Liver (tissue), 9 donors: ENCODE data around the gene GRPEL2. TPM values are rescaled to one million over a fixed set of nuclear protein-coding genes. Genes with fewer than 3 reads are reported as not detected.
A peak's percentile ranks its signal among the peaks of the same experiment; 100 is the strongest.
"Not testable (repeated sequence)": the region's sequence is repeated elsewhere in the genome, so short reads cannot be mapped to it uniquely, and the experiment has no call there.

Source experiments
- DNase-seq: peaks from one replicate; pipeline ENCODE4 v3.0.0-alpha.2; 2017; ENCODE audit warnings: low spot score
- H3K27ac ChIP-seq, 2 donors: one replicate each; pipeline ENCODE4 v1.7.0; 2013; ENCODE audit warnings: inconsistent platforms in 2 of 2, low read length in 2 of 2, control low read depth in 1 of 2, low read depth in 1 of 2, mild to moderate bottlenecking in 1 of 2
- H3K27me3 ChIP-seq, 4 donors: one replicate each; pipeline versions ENCODE4 v1.6.1 to v1.7.0; 2013; ENCODE audit warnings: low read length in 3 of 4, inconsistent platforms in 1 of 4, mild to moderate bottlenecking in 1 of 4, moderate library complexity in 1 of 4; ENCODE audit not compliant: control insufficient read depth in 4 of 4, insufficient read depth in 4 of 4
- H3K36me3 ChIP-seq, 4 donors: one replicate each; pipeline versions ENCODE4 v1.6.1 to v1.7.0; 2013; ENCODE audit warnings: low read length in 3 of 4, mild to moderate bottlenecking in 3 of 4, low read depth in 1 of 4, moderate library complexity in 1 of 4; ENCODE audit not compliant: control insufficient read depth in 4 of 4, insufficient read depth in 3 of 4
- H3K4me1 ChIP-seq, 4 donors: one replicate each; pipeline versions ENCODE4 v1.6.1 to v1.7.0; 2013; ENCODE audit warnings: low read length in 3 of 4, mild to moderate bottlenecking in 3 of 4, moderate library complexity in 1 of 4; ENCODE audit not compliant: control insufficient read depth in 4 of 4, insufficient read depth in 4 of 4
- H3K4me3 ChIP-seq, 3 donors: one replicate each; pipeline versions ENCODE4 v1.6.1 to v1.7.0; 2013; ENCODE audit warnings: low read length in 3 of 3, control low read depth in 1 of 3, low read depth in 1 of 3, mild to moderate bottlenecking in 1 of 3
- H3K9ac ChIP-seq, 2 donors: one replicate each; pipeline ENCODE4 v1.7.0; 2013; ENCODE audit warnings: low read length in 2 of 2, mild to moderate bottlenecking in 2 of 2, moderate library complexity in 2 of 2, control low read depth in 1 of 2, low read depth in 1 of 2
- H3K9me3 ChIP-seq, 4 donors: one replicate each; pipeline versions ENCODE4 v1.6.1 to v1.7.0; 2013; ENCODE audit warnings: low read length in 3 of 4; ENCODE audit not compliant: control insufficient read depth in 4 of 4
- EGR1 ChIP-seq, 2 donors: IDR thresholded peaks; 2 replicates each; pipeline ENCODE4 v1.6.1; 2016 to 2018; ENCODE audit warnings: antibody characterized with exemption in 2 of 2, low read depth in 2 of 2
- FOXA1 ChIP-seq: IDR thresholded peaks from 2 replicates; pipeline ENCODE4 v1.6.1; 2016; ENCODE audit warnings: antibody characterized with exemption
- FOXA2 ChIP-seq: IDR thresholded peaks from 2 replicates; pipeline ENCODE4 v1.6.1; 2016; ENCODE audit warnings: antibody characterized with exemption
- GABPA ChIP-seq, 2 donors: IDR thresholded peaks in 1 of 2; conservative IDR thresholded peaks in 1 of 2; 2 replicates each; pipeline ENCODE4 v1.6.1; 2016; ENCODE audit warnings: antibody characterized with exemption in 2 of 2, mild to moderate bottlenecking in 1 of 2, moderate library complexity in 1 of 2
- HNF4A ChIP-seq, 2 donors: conservative IDR thresholded peaks; 2 replicates each; pipeline ENCODE4 v1.6.1; 2016; ENCODE audit warnings: antibody characterized with exemption in 2 of 2, mild to moderate bottlenecking in 2 of 2
- HNF4G ChIP-seq: IDR thresholded peaks from 2 replicates; pipeline ENCODE4 v1.6.1; 2016; ENCODE audit warnings: antibody characterized with exemption
- JUND ChIP-seq, 2 donors: IDR thresholded peaks; 2 replicates each; pipeline ENCODE4 v1.6.1; 2016; ENCODE audit warnings: antibody characterized with exemption in 2 of 2
- RXRA ChIP-seq, 2 donors: IDR thresholded peaks; 2 replicates each; pipeline ENCODE4 v1.6.1; 2017 to 2018; ENCODE audit warnings: antibody characterized with exemption in 2 of 2, mild to moderate bottlenecking in 1 of 2
- SP1 ChIP-seq: IDR thresholded peaks from 2 replicates; pipeline ENCODE4 v1.6.1; 2018; ENCODE audit warnings: antibody characterized with exemption, mild to moderate bottlenecking
- TAF1 ChIP-seq: conservative IDR thresholded peaks from 2 replicates; pipeline ENCODE4 v1.6.1; 2016; ENCODE audit warnings: antibody characterized with exemption, mild to moderate bottlenecking
- WGBS: extraction: QIAGEN DNeasy Blood & Tissue Kit; methylation state at CpG from one replicate; pipeline ENCODE4 v1.1.7; 2013; 5-methylcytosine and 5-hydroxymethylcytosine counted together
- polyA plus RNA-seq, 2 donors: library from polyadenylated mRNA; stranded (reverse) in 1 of 2; unstranded in 1 of 2; fragments of 200-250 nt in 1 of 2; fragments of >200 nt in 1 of 2; fragmentation: Nextera tagmentation in 1 of 2; extraction: Ambion mirVana in 1 of 2; gene quantifications; one replicate each; pipeline versions ENCODE4 v1.2.1 to v1.2.3, GENCODE V29; 2013 to 2015
- total RNA-seq, 2 donors: library from RNA; depleted of rRNA; stranded (reverse); fragments of >200 nt; gene quantifications; one replicate each; pipeline ENCODE4 v1.2.3, GENCODE V29; 2014
- TF ChIP-seq, protein P1 (sequence below): IDR thresholded peaks from 2 replicates; pipeline ENCODE4 v1.6.1; 2016; ENCODE audit warnings: antibody characterized with exemption
- TF ChIP-seq, protein P2 (sequence below): IDR thresholded peaks from 2 replicates; pipeline ENCODE4 v1.6.1; 2016; ENCODE audit warnings: antibody characterized with exemption
- TF ChIP-seq, protein P3 (sequence below): fragments of 150-350 bp; IDR thresholded peaks from 2 replicates; pipeline ENCODE4 v1.5.1; 2017; ENCODE audit warnings: improper control_type of control experiment, low read depth, low read length; ENCODE audit not compliant: missing input control
- donor health status: healthy.
- donor health status: healthy.
- donor health status: healthy.
- donor health status: healthy.
- donor health status: healthy.

The GRPEL2 gene
- total and polyA plus RNA-seq, 4 donors: 2.5 to 9.5 (median 4.8) TPM

DNA sequence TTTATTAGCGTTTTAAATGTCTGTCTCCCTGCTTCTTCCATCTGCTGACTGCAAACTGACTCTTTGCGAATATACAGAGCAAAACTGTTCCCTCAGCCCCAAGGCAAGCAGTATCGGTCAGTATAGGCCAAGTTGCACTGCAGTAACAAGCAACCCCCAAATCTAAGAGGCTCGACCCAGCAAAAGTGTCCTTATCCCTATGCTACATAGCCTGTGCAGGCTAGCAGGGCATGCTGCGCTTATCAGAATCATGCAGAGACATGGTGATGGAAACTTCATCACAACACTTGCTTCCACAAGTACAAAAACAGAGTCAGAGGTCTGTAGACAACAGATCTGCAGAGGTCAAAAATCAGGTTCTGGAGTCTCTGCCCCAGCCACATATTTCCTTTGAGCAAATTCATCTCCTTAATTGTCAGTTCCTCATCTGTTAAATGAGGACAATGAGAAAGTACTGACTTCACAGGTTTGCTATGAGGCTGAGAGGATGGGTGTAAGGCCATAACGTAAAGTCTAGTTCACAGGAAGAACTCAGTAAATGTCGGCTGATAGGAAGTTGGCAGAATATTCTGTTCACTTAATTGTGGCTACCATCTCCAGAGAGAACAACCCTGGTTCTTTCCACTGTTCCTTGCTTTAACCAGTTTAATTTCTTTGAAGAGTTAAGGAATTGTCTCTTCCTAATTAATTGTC is 43.3 kb downstream of the GRPEL2 start:
- peak overlapping the region in 1 of 2 donors; percentile 23 for H3K27ac ChIP-seq

DNA sequence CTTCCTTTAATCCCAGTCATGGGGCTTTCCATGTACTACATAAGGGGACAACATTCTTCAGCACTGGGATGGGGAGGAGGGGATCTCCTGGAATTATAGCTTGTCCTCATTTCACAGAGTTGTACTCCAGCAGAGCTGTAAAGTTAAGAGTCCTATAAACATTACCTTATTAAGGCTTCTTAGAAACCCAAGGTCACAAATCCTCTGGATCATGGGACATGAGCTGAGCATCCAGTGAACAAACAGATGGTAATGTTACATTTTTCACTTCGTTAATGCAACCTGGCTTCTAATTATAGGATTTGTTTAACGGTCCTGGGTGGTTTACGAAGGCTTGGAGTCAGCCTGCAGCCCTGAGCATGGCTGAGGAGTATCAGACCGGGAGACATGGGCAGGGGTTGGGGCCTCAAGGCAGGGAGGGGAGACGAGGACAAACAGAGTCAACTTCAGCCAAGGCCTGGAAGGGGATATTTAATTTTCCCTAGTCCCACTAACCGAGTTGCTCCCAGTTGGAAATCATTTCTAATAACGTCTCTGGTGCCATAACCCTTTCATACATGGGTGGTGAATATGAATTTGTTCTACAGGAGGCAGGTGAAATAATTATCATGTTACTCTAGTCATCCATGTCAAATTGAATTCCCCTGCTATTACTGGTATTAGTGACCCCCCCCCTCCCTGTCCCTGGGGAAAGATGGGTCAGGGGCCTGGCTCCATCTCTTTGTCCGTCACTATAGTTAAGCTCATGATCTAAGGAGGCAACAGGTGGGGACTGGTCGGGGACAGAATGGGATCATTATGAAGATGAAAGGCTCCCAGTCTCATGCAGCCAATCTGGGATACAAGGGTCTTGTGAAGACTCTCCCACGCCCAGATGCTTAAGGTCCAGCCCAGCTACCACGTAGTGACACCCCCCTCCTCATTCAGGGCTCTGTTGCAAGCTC is 44.5 kb downstream of the GRPEL2 start:
- H3K9ac ChIP-seq: no peak overlapping the region
- H3K4me1 ChIP-seq: no peaks in the 10 kb centered on the region
- no peaks in the 10 kb centered on the region for H3K36me3 ChIP-seq
- H3K9me3 ChIP-seq: no peaks in the 10 kb centered on the region
- H3K4me3 ChIP-seq: no peak overlapping the region
- WGBS: 80% methylated on average over 11 of the region's 11 CpGs
- H3K27ac ChIP-seq: no peak overlapping the region
- DNase-seq: no peak
- no peaks in the 10 kb centered on the region for H3K27me3 ChIP-seq
- no peak for TF ChIP-seq RXRA (IDR thresholded peaks at IDR 0.05)
- no peak for TF ChIP-seq HNF4G
- TF ChIP-seq JUND (IDR thresholded peaks at IDR 0.05): no peak
- TF ChIP-seq, protein P1, sequence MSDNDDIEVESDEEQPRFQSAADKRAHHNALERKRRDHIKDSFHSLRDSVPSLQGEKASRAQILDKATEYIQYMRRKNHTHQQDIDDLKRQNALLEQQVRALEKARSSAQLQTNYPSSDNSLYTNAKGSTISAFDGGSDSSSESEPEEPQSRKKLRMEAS: no peak
- TF ChIP-seq GABPA (IDR thresholded peaks at IDR 0.05 in 1 of 2, conservative IDR thresholded peaks at IDR 0.05 in 1 of 2): no peak
- TF ChIP-seq SP1: no peak
- TF ChIP-seq, protein P2, sequence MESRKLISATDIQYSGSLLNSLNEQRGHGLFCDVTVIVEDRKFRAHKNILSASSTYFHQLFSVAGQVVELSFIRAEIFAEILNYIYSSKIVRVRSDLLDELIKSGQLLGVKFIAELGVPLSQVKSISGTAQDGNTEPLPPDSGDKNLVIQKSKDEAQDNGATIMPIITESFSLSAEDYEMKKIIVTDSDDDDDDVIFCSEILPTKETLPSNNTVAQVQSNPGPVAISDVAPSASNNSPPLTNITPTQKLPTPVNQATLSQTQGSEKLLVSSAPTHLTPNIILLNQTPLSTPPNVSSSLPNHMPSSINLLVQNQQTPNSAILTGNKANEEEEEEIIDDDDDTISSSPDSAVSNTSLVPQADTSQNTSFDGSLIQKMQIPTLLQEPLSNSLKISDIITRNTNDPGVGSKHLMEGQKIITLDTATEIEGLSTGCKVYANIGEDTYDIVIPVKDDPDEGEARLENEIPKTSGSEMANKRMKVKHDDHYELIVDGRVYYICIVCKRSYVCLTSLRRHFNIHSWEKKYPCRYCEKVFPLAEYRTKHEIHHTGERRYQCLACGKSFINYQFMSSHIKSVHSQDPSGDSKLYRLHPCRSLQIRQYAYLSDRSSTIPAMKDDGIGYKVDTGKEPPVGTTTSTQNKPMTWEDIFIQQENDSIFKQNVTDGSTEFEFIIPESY: no peak
- TF ChIP-seq FOXA2: no peak
- TF ChIP-seq FOXA1: no peak
- TF ChIP-seq, protein P3, sequence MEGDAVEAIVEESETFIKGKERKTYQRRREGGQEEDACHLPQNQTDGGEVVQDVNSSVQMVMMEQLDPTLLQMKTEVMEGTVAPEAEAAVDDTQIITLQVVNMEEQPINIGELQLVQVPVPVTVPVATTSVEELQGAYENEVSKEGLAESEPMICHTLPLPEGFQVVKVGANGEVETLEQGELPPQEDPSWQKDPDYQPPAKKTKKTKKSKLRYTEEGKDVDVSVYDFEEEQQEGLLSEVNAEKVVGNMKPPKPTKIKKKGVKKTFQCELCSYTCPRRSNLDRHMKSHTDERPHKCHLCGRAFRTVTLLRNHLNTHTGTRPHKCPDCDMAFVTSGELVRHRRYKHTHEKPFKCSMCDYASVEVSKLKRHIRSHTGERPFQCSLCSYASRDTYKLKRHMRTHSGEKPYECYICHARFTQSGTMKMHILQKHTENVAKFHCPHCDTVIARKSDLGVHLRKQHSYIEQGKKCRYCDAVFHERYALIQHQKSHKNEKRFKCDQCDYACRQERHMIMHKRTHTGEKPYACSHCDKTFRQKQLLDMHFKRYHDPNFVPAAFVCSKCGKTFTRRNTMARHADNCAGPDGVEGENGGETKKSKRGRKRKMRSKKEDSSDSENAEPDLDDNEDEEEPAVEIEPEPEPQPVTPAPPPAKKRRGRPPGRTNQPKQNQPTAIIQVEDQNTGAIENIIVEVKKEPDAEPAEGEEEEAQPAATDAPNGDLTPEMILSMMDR: no peak
- no peak for TF ChIP-seq EGR1 (IDR thresholded peaks at IDR 0.05; ENCODE audit: low read depth in 2 of 2)
- TF ChIP-seq TAF1: no peak
- no peak for TF ChIP-seq HNF4A (conservative IDR thresholded peaks at IDR 0.05)

More for the DNA sequence above, 43.3 kb downstream of the GRPEL2 start:
- no peaks in the 10 kb centered on the region for H3K36me3 ChIP-seq
- no peak for DNase-seq
- 77% methylated on average over 7 of the region's 7 CpGs for WGBS
- no peak for TF ChIP-seq FOXA2
- TF ChIP-seq JUND (IDR thresholded peaks at IDR 0.05): no peak
- no peaks in the 10 kb centered on the region for H3K4me1 ChIP-seq
- no peak overlapping the region for H3K4me3 ChIP-seq
- no peak overlapping the region for H3K9ac ChIP-seq
- no peaks in the 10 kb centered on the region for H3K27me3 ChIP-seq
- H3K9me3 ChIP-seq: no peaks in the 10 kb centered on the region

DNA sequence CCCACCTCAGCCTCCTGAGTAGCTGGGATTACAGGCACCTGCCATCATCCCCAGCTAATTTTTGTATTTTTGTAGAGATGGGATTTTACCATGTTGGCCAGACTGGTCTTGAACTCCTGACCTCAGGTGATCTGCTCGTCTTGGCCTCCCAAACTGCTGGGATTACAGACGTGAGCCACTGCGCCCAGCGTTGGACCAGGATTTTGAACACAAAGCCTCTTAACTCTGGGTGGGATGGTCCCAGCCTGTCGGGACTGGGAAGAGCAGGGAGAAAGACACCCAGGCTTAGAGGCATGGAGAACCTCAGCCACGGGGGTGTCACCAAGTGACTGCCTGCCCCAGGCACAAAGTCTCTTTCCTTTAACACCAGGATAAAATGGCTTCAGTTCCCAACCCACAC is 45.8 kb downstream of the GRPEL2 start:
- not testable (repeated sequence) for H3K9ac ChIP-seq, H3K27ac ChIP-seq, H3K4me3 ChIP-seq, H3K4me1 ChIP-seq, H3K36me3 ChIP-seq, DNase-seq, H3K27me3 ChIP-seq, H3K9me3 ChIP-seq
- WGBS: 92% methylated on average over 6 of the region's 6 CpGs
